Activated CD4-positive, alpha-beta T cell treated with anti-CD3 and anti-CD28 coated beads, Interleukin-2, amount 50 U/mL, for 1 hour (primary cell): ENCODE results near the gene TTC1.

Source experiments
- DNase-seq: peaks from one replicate; pipeline ENCODE4 v3.0.0-alpha.2; 2020

Gene TTC1

DNA sequence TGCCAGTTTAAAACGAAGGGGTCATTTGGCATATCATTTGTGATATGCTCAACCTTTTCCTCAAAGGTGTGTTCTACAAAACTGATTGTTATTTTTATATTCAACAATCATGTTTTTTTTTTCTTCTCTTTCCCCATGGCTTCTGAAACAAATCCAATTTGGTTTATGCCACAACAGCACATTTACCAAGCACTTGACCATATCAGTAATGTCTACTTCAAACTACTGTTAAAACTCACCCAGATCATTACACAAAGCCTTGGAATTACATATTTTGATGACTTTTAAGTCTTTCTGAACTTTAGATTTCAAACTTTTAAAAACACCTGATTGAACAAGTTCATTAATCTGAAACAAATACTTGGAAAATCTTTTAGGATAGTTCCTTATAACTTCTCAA, 81.1 kb downstream of the TTC1 start:
- no peak for DNase-seq

GRCh38 chr5:160092514-160092913, 83.6 kb downstream of the TTC1 start:
- no peak for DNase-seq

- DNase-seq = no peak
These were observed 84.2 kb downstream of the TTC1 start for GRCh38 chr5:160092960-160093707.

DNA sequence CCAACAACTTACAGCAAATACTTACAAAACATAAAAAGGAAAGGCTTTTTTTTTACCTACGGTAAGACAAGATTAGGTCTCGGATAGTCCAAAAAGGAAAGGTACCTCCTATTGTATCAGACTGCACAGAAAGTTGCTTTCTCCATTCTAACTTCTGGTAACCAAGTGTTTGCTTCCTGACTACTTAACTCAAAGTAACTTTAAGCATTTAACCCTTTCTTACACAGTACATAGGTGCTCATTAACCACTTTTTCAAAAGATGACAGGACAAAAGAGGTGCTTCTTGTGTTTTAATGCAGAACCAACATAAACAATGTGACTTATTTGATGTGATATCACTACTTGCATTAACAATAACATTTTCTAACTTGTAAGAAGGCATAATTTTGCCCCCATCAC, 87.2 kb downstream of the TTC1 start:
- DNase-seq = no peak

DNA sequence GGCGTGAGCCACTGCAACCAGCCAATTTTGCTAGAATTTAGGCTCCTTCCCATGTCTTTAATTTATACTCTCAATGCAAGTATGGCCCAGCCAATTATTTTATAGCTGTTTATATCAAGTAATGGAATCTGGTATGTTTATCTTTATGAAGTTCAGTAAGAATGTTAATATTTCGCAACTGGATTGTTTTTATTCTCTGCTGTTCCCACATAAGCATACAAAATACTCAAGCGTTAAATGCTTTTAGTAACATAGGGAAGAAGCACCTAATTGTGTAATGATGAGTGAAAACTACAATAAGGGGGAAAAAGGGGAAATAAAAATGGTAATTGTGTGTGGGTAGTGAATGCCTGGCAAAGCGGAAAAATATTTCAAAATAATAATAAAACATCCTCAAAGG, 89.1 kb downstream of the TTC1 start:
- no peak for DNase-seq

- DNase-seq = no peak
These were observed 96.9 kb downstream of the TTC1 start for GRCh38 chr5:160105686-160106360.

GRCh38 chr5:160108124-160108523, 99.2 kb downstream of the TTC1 start:
- no peak for DNase-seq
